ENCODE results near the gene NOC4L.
A peak's percentile ranks its signal among the peaks of the same experiment; 100 is the strongest.

The NOC4L gene

DNA sequence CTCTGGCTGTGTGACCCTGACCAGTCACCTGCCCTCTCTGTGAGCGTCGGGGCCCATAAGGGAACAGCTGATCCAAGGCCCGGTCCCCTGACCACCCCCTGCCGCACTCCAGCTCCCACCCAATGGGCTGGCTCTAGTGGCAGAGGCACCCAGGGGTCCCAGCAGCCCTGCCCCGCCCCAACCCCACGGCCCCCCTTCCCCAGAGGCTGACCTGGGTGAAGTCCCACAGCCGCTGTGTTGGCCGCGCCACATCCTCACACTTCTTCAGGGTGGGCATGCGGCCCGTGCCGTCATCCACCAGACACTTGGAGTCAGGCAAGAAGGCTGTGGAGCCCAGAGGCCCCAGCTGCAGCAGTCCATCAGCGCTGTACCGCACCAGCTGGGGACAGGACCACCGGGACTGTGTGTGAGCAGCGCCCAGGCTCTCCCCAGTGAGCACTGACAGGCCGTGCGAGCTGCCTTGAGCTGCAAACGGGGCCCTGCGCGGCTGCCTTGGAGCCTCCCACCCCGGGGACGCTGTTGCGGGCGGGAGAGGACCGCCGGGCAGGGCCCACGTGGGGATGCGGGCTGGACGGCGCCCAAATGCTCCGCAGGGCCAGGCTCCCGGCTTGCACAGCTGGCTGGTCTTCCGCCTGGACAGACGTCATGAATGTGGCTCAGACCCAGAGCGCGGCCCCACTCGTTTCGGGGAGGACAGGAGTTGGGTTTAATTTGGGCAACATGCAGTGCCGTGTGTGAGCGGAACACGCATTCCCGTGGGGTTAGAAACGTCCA lies 53.5 kb downstream of the NOC4L start:
- H3K36me3 ChIP-seq = 0 out of 22 replicates have a peak, but pooled peaks cover 0 to 5% (median 0%) of the 10 kb centered on the region in 11 experiments
- peaks cover 0 to 17% (median 0%) of the 10 kb centered on the region in 11 experiments; a peak in 2 of 22 replicates for H4K20me1 ChIP-seq
- H3K4me1 ChIP-seq = peaks cover 17 to 47% (median 32%) of the 10 kb centered on the region in 10 experiments
- H3K9ac ChIP-seq = no peak overlapping the region
- H3K9me3 ChIP-seq (replicated peaks in 1 of 11) = peaks cover 11 to 17% (median 14%) of the 10 kb centered on the region in 11 experiments; a peak in 19 of 22 replicates
- no peak overlapping the region for H3K4me3 ChIP-seq
- peak overlapping the region in 4 of 11 experiments; percentile 11 to 90 (median 83); a peak in 6 of 22 replicates for H3K4me2 ChIP-seq
- no peak overlapping the region for H3K27ac ChIP-seq
- peaks cover 0 to 15% (median 0%) of the 10 kb centered on the region in 11 experiments; a peak in 8 of 22 replicates for H3K27me3 ChIP-seq
- TF ChIP-seq Cebpa-rat (IDR thresholded peaks at IDR 0.05) = no peak

DNA sequence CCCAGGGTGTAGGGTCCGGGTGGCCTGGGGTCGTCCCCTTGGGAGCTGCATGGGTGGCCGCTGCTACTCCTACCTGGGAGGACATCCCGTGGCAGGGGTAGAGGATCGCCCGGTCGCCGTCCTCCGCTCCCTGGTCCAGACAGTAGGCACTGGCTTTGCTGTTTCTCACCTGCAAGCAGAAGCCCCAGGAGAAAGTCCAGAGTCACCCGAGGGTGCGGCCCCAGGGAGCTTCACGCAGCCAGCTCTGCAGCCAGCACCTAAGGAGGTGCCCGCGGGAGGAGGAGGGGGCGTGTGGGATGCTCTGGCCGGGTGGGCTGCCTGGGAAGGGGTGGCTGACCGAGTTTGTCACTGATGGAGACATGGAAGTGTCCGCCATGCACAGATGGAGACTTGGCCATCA lies 54.8 kb downstream of the NOC4L start:
- TF ChIP-seq Cebpa-rat (IDR thresholded peaks at IDR 0.05) = no peak
- peaks cover 11 to 25% (median 13%) of the 10 kb centered on the region in 11 experiments for H3K27me3 ChIP-seq
- peak overlapping the region in 1 of 11 experiments; percentile 20; a peak in 1 of 22 replicates for H3K4me2 ChIP-seq
- H3K4me3 ChIP-seq = no peak overlapping the region
- H3K9me3 ChIP-seq (replicated peaks in 1 of 11) = peaks cover 5 to 7% (median 5%) of the 10 kb centered on the region in 11 experiments; a peak in 19 of 22 replicates
- H4K20me1 ChIP-seq = peaks cover 0 to 27% (median 0%) of the 10 kb centered on the region in 11 experiments; a peak in 3 of 22 replicates
- H3K36me3 ChIP-seq = no peaks in the 10 kb centered on the region
- no peak overlapping the region for H3K9ac ChIP-seq
- H3K27ac ChIP-seq = no peak overlapping the region
- peaks cover 17 to 52% (median 35%) of the 10 kb centered on the region in 10 experiments for H3K4me1 ChIP-seq

DNA sequence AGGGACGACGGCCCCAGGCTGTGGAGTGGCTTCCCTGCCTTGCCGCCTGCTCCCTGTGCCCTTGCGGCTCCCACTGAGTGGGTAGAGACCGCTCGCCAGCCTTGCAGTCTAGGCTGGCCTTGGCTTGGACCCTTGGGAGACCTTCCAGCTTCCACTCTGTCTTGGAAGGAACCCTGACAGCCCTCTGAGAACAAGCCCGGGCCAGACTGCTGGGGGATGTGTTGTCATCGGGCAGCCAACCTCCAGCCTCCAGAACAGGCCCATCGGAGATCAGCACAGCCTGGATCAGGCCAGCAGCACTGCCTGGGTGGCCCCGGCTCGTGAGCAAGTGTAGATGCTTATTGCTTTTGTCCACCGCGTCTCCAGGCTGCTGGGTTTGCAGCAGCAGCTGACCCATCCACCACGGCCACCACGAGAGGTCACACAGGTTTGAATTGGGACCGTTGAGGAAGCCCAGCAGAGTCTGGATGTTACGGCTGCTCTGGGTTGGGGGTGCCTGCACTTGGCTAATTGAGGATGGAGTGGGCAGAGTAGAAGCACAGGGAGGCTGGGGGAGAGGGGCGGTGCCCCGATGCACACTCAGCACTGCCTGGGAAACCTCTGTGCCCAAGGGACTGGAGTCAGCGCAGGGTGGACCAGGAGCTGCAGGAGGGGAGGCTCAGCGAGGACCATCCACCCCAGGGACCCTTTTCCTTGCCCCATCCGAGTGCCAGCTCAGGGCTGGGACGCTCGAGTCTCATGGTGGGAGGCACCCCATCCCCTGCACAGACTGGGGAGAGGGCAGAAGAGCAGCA lies 55.5 kb downstream of the NOC4L start:
- Histone ChIP-seq H3K9ac (no peak overlapping the region), H3K4me1 (peaks cover 17 to 48% (median 33%) of the 10 kb centered on the region in 10 experiments), H3K9me3 (replicated peaks in 1 of 11) (peaks cover 0 to under 1% (median 0%) of the 10 kb centered on the region in 11 experiments; a peak in 3 of 22 replicates), H3K27me3 (peaks cover 17 to 31% (median 19%) of the 10 kb centered on the region in 11 experiments), H3K27ac (no peak overlapping the region), H3K4me2 (no peak overlapping the region), H3K4me3 (no peak overlapping the region), H4K20me1 (peaks cover 0 to 33% (median 0%) of the 10 kb centered on the region in 11 experiments; a peak in 6 of 22 replicates), H3K36me3 (no peaks in the 10 kb centered on the region)
- no peak for TF ChIP-seq Cebpa-rat (IDR thresholded peaks at IDR 0.05)

DNA sequence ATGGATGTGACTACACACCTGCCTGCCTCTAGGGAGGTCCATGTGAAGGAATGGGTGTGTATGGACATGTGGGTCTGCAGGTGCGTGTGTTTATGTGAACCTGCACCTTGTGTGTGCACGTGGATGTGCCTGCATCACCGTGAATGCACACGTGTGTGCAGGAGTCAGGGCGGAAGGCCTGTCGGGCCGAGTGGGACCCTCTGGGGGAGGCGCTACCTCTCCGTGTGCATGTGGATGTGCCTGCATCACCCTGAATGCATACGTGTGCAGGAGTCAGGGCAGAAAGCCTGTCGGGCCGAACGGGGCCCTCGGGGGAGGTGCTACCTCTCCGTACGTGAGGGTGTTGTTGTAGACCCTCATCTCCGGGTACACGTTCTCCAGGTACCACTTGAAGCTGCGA lies 56.5 kb downstream of the NOC4L start:
- Histone ChIP-seq H3K4me2 (no peak overlapping the region), H3K9me3 (replicated peaks in 1 of 11) (no peaks in the 10 kb centered on the region), H3K27ac (no peak overlapping the region), H3K4me3 (no peak overlapping the region), H4K20me1 (peaks cover 0 to 44% (median 0%) of the 10 kb centered on the region in 11 experiments; a peak in 8 of 22 replicates), H3K27me3 (peaks cover 28 to 37% (median 30%) of the 10 kb centered on the region in 11 experiments), H3K4me1 (peaks cover 15 to 44% (median 29%) of the 10 kb centered on the region in 10 experiments), H3K9ac (no peak overlapping the region), H3K36me3 (no peaks in the 10 kb centered on the region)
- no peak for TF ChIP-seq Cebpa-rat (IDR thresholded peaks at IDR 0.05)

DNA sequence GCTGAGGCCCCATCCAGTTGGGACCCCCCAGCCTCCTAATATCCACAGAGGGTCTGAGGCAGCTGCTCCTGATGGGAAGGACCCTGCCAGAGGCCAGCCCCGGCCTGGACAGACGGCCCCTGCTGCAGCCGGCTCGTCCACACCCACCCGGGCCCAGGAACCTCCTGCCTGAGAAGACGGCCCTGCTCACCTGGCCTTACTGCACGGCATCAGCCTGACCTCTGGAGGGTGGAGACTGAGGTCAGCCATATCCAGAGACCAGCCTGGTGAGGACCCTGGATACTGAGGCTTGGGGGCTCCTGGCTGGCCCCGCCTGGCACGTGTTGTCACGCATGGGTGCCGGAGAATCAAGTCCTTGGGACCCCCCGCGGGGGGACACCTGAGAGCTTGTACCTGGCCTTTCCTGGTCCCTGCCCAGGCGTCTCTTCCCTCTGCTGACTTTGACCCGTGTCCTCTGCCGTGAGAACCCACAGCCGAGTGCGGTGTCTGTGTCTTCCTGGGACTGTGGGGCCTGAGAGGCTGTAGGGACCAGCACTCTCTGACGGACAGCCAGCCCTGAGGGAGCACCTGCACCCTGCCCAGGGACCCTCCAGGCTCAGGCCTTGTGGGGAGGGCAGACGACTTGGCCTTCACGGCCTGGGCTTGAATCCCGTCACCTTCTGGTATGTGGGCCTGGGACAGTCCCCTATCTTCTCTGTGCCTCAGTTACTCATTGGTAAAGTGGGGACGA lies 57.3 kb downstream of the NOC4L start:
- Histone ChIP-seq H3K27me3 (peaks cover 35 to 41% (median 37%) of the 10 kb centered on the region in 11 experiments), H3K27ac (no peak overlapping the region), H3K9ac (no peak overlapping the region), H3K4me2 (no peak overlapping the region), H4K20me1 (peaks cover 0 to 49% (median 0%) of the 10 kb centered on the region in 11 experiments; a peak in 8 of 22 replicates), H3K4me1 (peaks cover 9 to 44% (median 29%) of the 10 kb centered on the region in 10 experiments; a peak in 18 of 20 replicates), H3K36me3 (no peaks in the 10 kb centered on the region), H3K9me3 (replicated peaks in 1 of 11) (no peaks in the 10 kb centered on the region), H3K4me3 (no peak overlapping the region)
- no peak for TF ChIP-seq Cebpa-rat (IDR thresholded peaks at IDR 0.05)

Measured in BLaER1 treated with 17β-estradiol and CSF1 and Interleukin-3, amounts not matched to agents 10 nM and 100 nM (cell line).